ENCODE data around the gene CD93. TPM values are rescaled to one million over a fixed set of nuclear protein-coding genes. Genes with fewer than 3 reads are reported as not detected.

The CD93 gene
- polyA plus RNA-seq, 2 of the 4 experiments (the other 2 are of a cell fraction): not detected

GRCh38 chr20:23078351-23079015, 7.6 kb downstream of the CD93 start:
- no peak for ATAC-seq
- Histone ChIP-seq H3K4me1 (no peaks in the 10 kb centered on the region), H3K9me3 (no peaks in the 10 kb centered on the region), H3K4me2 (no peak overlapping the region), H3K4me3 (no peak overlapping the region), H3K27ac (no peak overlapping the region)
- TF ChIP-seq ZFP36 (IDR thresholded peaks at IDR 0.05; ENCODE audit: borderline replicate concordance, partially characterized antibody) (no peak), ESRRA (IDR thresholded peaks at IDR 0.05; ENCODE audit: borderline replicate concordance, low read length) (no peak), HMGXB4 (CRISPR knock-in tag; IDR thresholded peaks at IDR 0.05; ENCODE audit: borderline replicate concordance) (no peak), RARB (CRISPR knock-in tag; IDR thresholded peaks at IDR 0.05) (no peak), EHF (CRISPR knock-in tag; IDR thresholded peaks at IDR 0.05) (no peak), CEBPB (IDR thresholded peaks at IDR 0.05) (no peak), E2F6 (IDR thresholded peaks at IDR 0.05; ENCODE audit: borderline replicate concordance, low read depth) (no peak), TP53 (CRISPR knock-in tag; IDR thresholded peaks at IDR 0.05) (no peak), BCL3 (IDR thresholded peaks at IDR 0.05) (no peak), CBX8 (IDR thresholded peaks at IDR 0.05) (no peak), CHD2 (IDR thresholded peaks at IDR 0.05; ENCODE audit: low read length, partially characterized antibody) (no peak), PBX3 (IDR thresholded peaks at IDR 0.05) (no peak), MAX (IDR thresholded peaks at IDR 0.05) (no peak)
- FAIRE-seq: no peak
- 77% methylated on average over 5 of the region's 5 CpGs for WGBS (ENCODE audit: missing lambda C conversion rate)
- ChIA-PET CTCF (interaction anchor here (0.9 to 1.8 kb wide), 4 partner anchors 9 to 387 kb away, joined by 3 to 7 read pairs (median 4); no protein-coding TSS in a partner anchor), POLR2A (no interaction called here)
- no peak for DNase-seq (ENCODE audit: low read depth in 1 of 2, low spot score in 1 of 2)

GRCh38 chr20:23077277-23077676, 8.8 kb downstream of the CD93 start:
- no peak for DNase-seq (ENCODE audit: low read depth in 1 of 2, low spot score in 1 of 2)
- H3K4me1 ChIP-seq: no peaks in the 10 kb centered on the region
- 73% methylated on average over 4 of the region's 4 CpGs for WGBS (ENCODE audit: missing lambda C conversion rate)
- no peak for TF ChIP-seq REST (IDR thresholded peaks at IDR 0.05)
- TF ChIP-seq TFCP2L1 (CRISPR knock-in tag; IDR thresholded peaks at IDR 0.05): no peak
- TF ChIP-seq ZSCAN20 (CRISPR knock-in tag; IDR thresholded peaks at IDR 0.05): no peak
- TF ChIP-seq FOXS1 (CRISPR knock-in tag; IDR thresholded peaks at IDR 0.05): no peak
- TF ChIP-seq CEBPB (IDR thresholded peaks at IDR 0.05): no peak
- no peak for TF ChIP-seq FOSB (CRISPR knock-in tag; IDR thresholded peaks at IDR 0.05)
- TF ChIP-seq CHD2 (IDR thresholded peaks at IDR 0.05; ENCODE audit: low read length, partially characterized antibody): no peak
- TF ChIP-seq SREBF2 (IDR thresholded peaks at IDR 0.05): no peak
- H3K9me3 ChIP-seq: no peaks in the 10 kb centered on the region
- H3K27ac ChIP-seq: no peak overlapping the region
- ChIA-PET CTCF (interaction anchor here (0.7 kb wide), 1 partner anchor 49 kb away, joined by 3 read pairs; no protein-coding TSS in a partner anchor), POLR2A (no interaction called here)
- ATAC-seq: no peak
- FAIRE-seq: no peak
- H3K4me3 ChIP-seq: no peak overlapping the region
- H3K4me2 ChIP-seq: no peak overlapping the region
